Heart right ventricle (tissue), 16 donors: ENCODE data around the gene GABPB2. TPM values are rescaled to one million over a fixed set of nuclear protein-coding genes. Genes with fewer than 3 reads are reported as not detected.

Source experiments
- ATAC-seq, 8 donors: fragments of 200-7000 bp; cut with Tn5 transposase; one replicate each; pipeline ENCODE4 v1.9.1; 2020; ENCODE audit warnings: mild to moderate bottlenecking in 8 of 8, moderate library complexity in 8 of 8, moderate number of reproducible peaks in 1 of 8
- DNase-seq, 2 donors: peaks; one replicate each; pipeline ENCODE4 v3.0.0-alpha.2; 2020
- H3K27ac ChIP-seq, 10 donors: fragments of 200-600 bp; sonication (generic) in 2 of 10; one replicate each; pipeline versions ENCODE4 v1.5.0 to v1.8.0; 2020 to 2022; ENCODE audit warnings: mild to moderate bottlenecking in 3 of 10
- H3K27me3 ChIP-seq, 7 donors: fragments of 200-600 bp; one replicate each; pipeline ENCODE4 v1.8.0; 2021 to 2022; ENCODE audit warnings: mild to moderate bottlenecking in 2 of 7
- H3K36me3 ChIP-seq, 9 donors: fragments of 200-600 bp; sonication (generic) in 1 of 9; one replicate each; pipeline versions ENCODE4 v1.5.0 to v1.8.0; 2020 to 2022; ENCODE audit warnings: mild to moderate bottlenecking in 2 of 9
- H3K4me1 ChIP-seq, 9 donors: fragments of 200-600 bp; sonication (generic) in 1 of 9; one replicate each; pipeline versions ENCODE4 v1.5.0 to v1.8.0; 2020 to 2022; ENCODE audit warnings: mild to moderate bottlenecking in 4 of 9
- H3K4me3 ChIP-seq, 10 donors: fragments of 200-600 bp; sonication (generic) in 2 of 10; one replicate each; pipeline versions ENCODE4 v1.5.0 to v1.8.0; 2020 to 2022; ENCODE audit warnings: mild to moderate bottlenecking in 7 of 10, moderate library complexity in 2 of 10
- H3K9me3 ChIP-seq, 11 donors: fragments of 200-600 bp in 10 of 11; sonication (generic) in 2 of 11; one replicate each; pipeline versions ENCODE4 v1.5.0 to v1.8.0; 2013 to 2022; ENCODE audit warnings: mild to moderate bottlenecking in 2 of 11, control low read depth in 1 of 11, moderate library complexity in 1 of 11
- CTCF ChIP-seq, 9 donors: fragments of 200-600 bp; sonication (generic) in 2 of 9; IDR thresholded peaks; one replicate each; pipeline versions ENCODE4 v1.5.0 to v1.8.0; 2021 to 2022; ENCODE audit warnings: antibody characterized with exemption in 9 of 9, mild to moderate bottlenecking in 5 of 9, moderate library complexity in 1 of 9
- WGBS, 2 donors: extraction: QIAGEN DNeasy Blood & Tissue Kit; methylation state at CpG; one replicate each; pipeline ENCODE4 v1.1.7; 2013; ENCODE audit warnings: inconsistent platforms in 1 of 2; 5-methylcytosine and 5-hydroxymethylcytosine counted together
- intact Hi-C, 10 donors: fragments of 100-400 bp; cut with DNase I; formaldehyde crosslinking; loops; one replicate each; pipeline versions ENCODE4 v1.11.1 to v1.14.2; 2022
- polyA plus RNA-seq, 2 donors: library from polyadenylated mRNA; stranded (reverse); fragments of 200-250 nt; gene quantifications; one replicate each; pipeline ENCODE4 v1.2.3, GENCODE V29; 2013
- total RNA-seq, 10 donors: library from RNA; stranded (reverse); fragmentation: NEBNext Ultra II Directional in 3 of 10; extraction: Animal tissue kit (Norgen Biotek cat#: 25700) in 3 of 10; gene quantifications; one replicate each; pipeline versions ENCODE4 v1.2.1 to v1.2.4, GENCODE V29; 2021 to 2023
- donor health status: Arrhythmogenic right ventricular cardiomyopathy.
- donor health status: ischemic (EF 13 %, LVEDD 7.1; RV severe dilation, severe dysfunction).
- donor health status: healthy with polysubstance abuse.
- donor health status: DM: no; HTN: yes; CAD: no.
- donor health status: DM: no; HTN: no; CAD: no.
- donor health status: ischemic (EF 25% LVEDD 6.9; RV normal size, moderate dysfunction).
- donor health status: ischemic (EF 25% LVEDD 5.7; RV mildly dilated, moderate dysfunction).
- donor health status: healthy.
- donor health status: DM: yes; HTN: yes; CAD: no.
- donor health status: Ischemic cardiomyopathy.
- donor health status: ischemic (EF 35%, LVEDD 5.7; RV mildly dilated, moderate dysfunction).
- donor health status: nonischemic (EF 11% LVEDD 7.7; RV severe dilation, severe dysfunction).
- donor health status: DM: yes; HTN: yes; CAD: no.
- donor health status: PGD.
- donor health status: ischemic (EF 29% LVEDD 5.4; RV normal size, mild dysfunction).
- donor health status: nonischemic (EF 23%, LVEDD 6.1; RV moderate dilation, normal function).

Gene GABPB2
- total and polyA plus RNA-seq, 12 donors, result 3.4 to 14.4 (median 10.6) TPM

- Histone ChIP-seq H3K36me3 (peaks cover 0 to 54% (median 0%) of the 10 kb centered on the region in 9 donors), H3K27ac (no peak overlapping the region), H3K4me3 (no peak overlapping the region), H3K9me3 (no peaks in the 10 kb centered on the region), H3K4me1 (peaks cover 0 to 7% (median 0%) of the 10 kb centered on the region in 9 donors), H3K27me3 (no peaks in the 10 kb centered on the region)
- intact Hi-C loops, result no loop called here
- DNase-seq (no peak), ATAC-seq (no peak)
- 78 to 79% methylated on average over 5 of the region's 5 CpGs for WGBS, 2 donors
- TF ChIP-seq CTCF (IDR thresholded peaks at IDR 0.05), result no peak
Measured at GRCh38 chr1:151124763-151125403, 54.3 kb downstream of the GABPB2 start.

GRCh38 chr1:151128800-151129199 lies 58.2 kb downstream of the GABPB2 start:
- no peak overlapping the region for H3K27ac ChIP-seq
- no peaks in the 10 kb centered on the region for H3K27me3 ChIP-seq
- DNase-seq (no peak), ATAC-seq (no peak)
- WGBS, 2 donors, result 43 to 53% methylated on average over 6 of the region's 6 CpGs
- peaks cover 0 to 32% (median 0%) of the 10 kb centered on the region in 9 donors for H3K36me3 ChIP-seq
- peaks cover 0 to 25% (median 15%) of the 10 kb centered on the region in 9 donors for H3K4me1 ChIP-seq
- intact Hi-C loops, result no loop called here
- H3K9me3 ChIP-seq, result no peaks in the 10 kb centered on the region
- H3K4me3 ChIP-seq, result no peak overlapping the region
- no peak for TF ChIP-seq CTCF (IDR thresholded peaks at IDR 0.05)

GRCh38 chr1:151130987-151131586 lies 60.5 kb downstream of the GABPB2 start:
- peak in 5 of 9 donors; percentile 9 to 30 (median 15) for TF ChIP-seq CTCF (IDR thresholded peaks at IDR 0.05)
- peak overlapping the region in 9 of 10 donors; percentile 16 to 72 (median 56) for H3K27ac ChIP-seq
- ATAC-seq (peak; percentile 69 to 92 (median 90)), DNase-seq (peak; percentile 76 to 85)
- peak overlapping the region in 9 of 10 donors; percentile 10 to 52 (median 41) for H3K4me3 ChIP-seq
- H3K27me3 ChIP-seq, result no peaks in the 10 kb centered on the region
- peaks cover 0 to 43% (median 12%) of the 10 kb centered on the region in 9 donors for H3K36me3 ChIP-seq
- 22 to 27% methylated on average over 45 of the region's 45 CpGs for WGBS, 2 donors
- peaks cover 0 to 29% (median 15%) of the 10 kb centered on the region in 9 donors for H3K4me1 ChIP-seq
- intact Hi-C loops, result no loop called here
- no peaks in the 10 kb centered on the region for H3K9me3 ChIP-seq

GRCh38 chr1:151131701-151132334 lies 61.3 kb downstream of the GABPB2 start:
- Histone ChIP-seq H3K27me3 (no peaks in the 10 kb centered on the region), H3K4me3 (peak overlapping the region in 9 of 10 donors; percentile 10 to 52 (median 41)), H3K36me3 (peaks cover 0 to 49% (median 19%) of the 10 kb centered on the region in 9 donors), H3K27ac (peak overlapping the region in 8 of 10 donors; percentile 47 to 72 (median 58)), H3K9me3 (no peaks in the 10 kb centered on the region), H3K4me1 (peaks cover 0 to 34% (median 15%) of the 10 kb centered on the region in 9 donors)
- TF ChIP-seq CTCF (IDR thresholded peaks at IDR 0.05), result no peak
- whole genome bisulfite sequencing, 2 donors, result 52 to 54% methylated on average over 39 of the region's 39 CpGs
- DNase-seq (peak in 1 of 2 donors; percentile 36), ATAC-seq (peak; percentile 22 to 58 (median 47))
- intact Hi-C loops, result no loop called here
